ENCODE measurements around the gene TSTD1.

DNA sequence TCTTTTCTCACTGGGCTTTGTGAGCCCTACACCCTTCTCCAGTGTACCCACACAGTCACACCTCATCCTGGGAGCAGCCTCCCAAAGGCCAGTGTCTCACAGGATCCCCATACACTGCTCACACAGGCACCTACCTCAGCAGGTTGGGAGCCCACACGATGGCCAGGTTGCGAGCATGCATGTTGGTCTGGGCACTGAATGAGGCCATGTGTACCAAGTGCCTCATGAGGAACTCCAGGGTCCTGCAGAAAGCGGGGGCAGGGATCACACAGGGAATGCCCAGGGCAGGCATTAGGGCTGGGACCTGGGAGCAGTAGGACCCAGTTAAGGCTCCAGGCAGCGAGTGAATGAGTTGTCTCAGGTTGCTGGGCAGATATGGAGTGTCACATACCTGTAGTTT is 15.5 kb upstream of the TSTD1 start:
- TF ChIP-seq, protein P1, sequence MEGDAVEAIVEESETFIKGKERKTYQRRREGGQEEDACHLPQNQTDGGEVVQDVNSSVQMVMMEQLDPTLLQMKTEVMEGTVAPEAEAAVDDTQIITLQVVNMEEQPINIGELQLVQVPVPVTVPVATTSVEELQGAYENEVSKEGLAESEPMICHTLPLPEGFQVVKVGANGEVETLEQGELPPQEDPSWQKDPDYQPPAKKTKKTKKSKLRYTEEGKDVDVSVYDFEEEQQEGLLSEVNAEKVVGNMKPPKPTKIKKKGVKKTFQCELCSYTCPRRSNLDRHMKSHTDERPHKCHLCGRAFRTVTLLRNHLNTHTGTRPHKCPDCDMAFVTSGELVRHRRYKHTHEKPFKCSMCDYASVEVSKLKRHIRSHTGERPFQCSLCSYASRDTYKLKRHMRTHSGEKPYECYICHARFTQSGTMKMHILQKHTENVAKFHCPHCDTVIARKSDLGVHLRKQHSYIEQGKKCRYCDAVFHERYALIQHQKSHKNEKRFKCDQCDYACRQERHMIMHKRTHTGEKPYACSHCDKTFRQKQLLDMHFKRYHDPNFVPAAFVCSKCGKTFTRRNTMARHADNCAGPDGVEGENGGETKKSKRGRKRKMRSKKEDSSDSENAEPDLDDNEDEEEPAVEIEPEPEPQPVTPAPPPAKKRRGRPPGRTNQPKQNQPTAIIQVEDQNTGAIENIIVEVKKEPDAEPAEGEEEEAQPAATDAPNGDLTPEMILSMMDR (IDR thresholded peaks at IDR 0.05 in 8 of 11, conservative IDR thresholded peaks at IDR 0.05 in 3 of 11), result no peak
- peak in 2 of 3 donors; percentile 31 to 60 for TF ChIP-seq POLR2AphosphoS5 (IDR thresholded peaks at IDR 0.05)
- no peak for TF ChIP-seq POLR2A (IDR thresholded peaks at IDR 0.05)

All from spleen (tissue), 7 donors.